Astrocyte (in vitro differentiated cells and primary cell): ENCODE results near the gene PLD6. TPM values are rescaled to one million over a fixed set of nuclear protein-coding genes. Genes with fewer than 3 reads are reported as not detected.
A peak's percentile ranks its signal among the peaks of the same experiment; 100 is the strongest.

Experiments
- DNase-seq: peaks from one replicate; pipeline ENCODE4 v3.0.0-alpha.2; 2010; ENCODE audit warnings: low read depth
- FAIRE-seq: peaks from 2 replicates; lab custom pipeline; 2011; peaks lifted over from hg19 to GRCh38; lab: Jason Lieb, UNC
- H2AFZ ChIP-seq: 2 replicates; pipeline ENCODE4 v1.6.0; 2012; ENCODE audit warnings: low read depth, low read length, inconsistent platforms
- H3K27ac ChIP-seq: 2 replicates; pipeline ENCODE4 v1.5.1; 2011; ENCODE audit warnings: low read depth, low read length, inconsistent platforms
- H3K27me3 ChIP-seq: 2 replicates; pipeline ENCODE4 v1.6.0; 2011; ENCODE audit warnings: low read length, inconsistent platforms; ENCODE audit not compliant: insufficient read depth
- H3K36me3 ChIP-seq: 2 replicates; pipeline ENCODE4 v1.5.1; 2011; ENCODE audit warnings: low read length, inconsistent platforms; ENCODE audit not compliant: insufficient read depth
- H3K4me1 ChIP-seq: 2 replicates; pipeline ENCODE4 v1.5.1; 2011; ENCODE audit warnings: low read length, inconsistent platforms; ENCODE audit not compliant: insufficient read depth
- H3K4me2 ChIP-seq: 2 replicates; pipeline ENCODE4 v1.6.0; 2012; ENCODE audit warnings: low read length, inconsistent platforms
- H3K4me3 ChIP-seq: 2 replicates; pipeline ENCODE4 v1.5.1; 2011; ENCODE audit warnings: low read depth, mild to moderate bottlenecking, low read length, inconsistent platforms; ENCODE audit not compliant: insufficient read depth
- H3K79me2 ChIP-seq: 2 replicates; pipeline ENCODE4 v1.6.0; 2012; ENCODE audit warnings: mild to moderate bottlenecking, low read length, inconsistent platforms; ENCODE audit not compliant: insufficient read depth
- H3K9ac ChIP-seq: 2 replicates; pipeline ENCODE4 v1.6.0; 2012; ENCODE audit warnings: mild to moderate bottlenecking, low read length, inconsistent platforms
- H3K9me3 ChIP-seq: 2 replicates; pipeline ENCODE4 v1.5.1; 2012; ENCODE audit warnings: low read depth, mild to moderate bottlenecking, low read length, inconsistent platforms; ENCODE audit not compliant: insufficient read depth
- H4K20me1 ChIP-seq: 2 replicates; pipeline ENCODE4 v1.6.0; 2012; ENCODE audit warnings: low read length, inconsistent platforms; ENCODE audit not compliant: insufficient read depth
- H3K27ac Mint-ChIP-seq: one replicate; pipeline ENCODE4 v1.8.0; 2021; ENCODE audit warnings: mild to moderate bottlenecking, mixed read lengths; ENCODE audit not compliant: unreplicated experiment
- H3K27me3 Mint-ChIP-seq: one replicate; pipeline ENCODE4 v1.8.0; 2021; ENCODE audit warnings: low read depth, mixed read lengths; ENCODE audit not compliant: unreplicated experiment
- H3K36me3 Mint-ChIP-seq: one replicate; pipeline ENCODE4 v1.8.0; 2021; ENCODE audit warnings: low read depth, mixed read lengths; ENCODE audit not compliant: unreplicated experiment
- H3K4me1 Mint-ChIP-seq: one replicate; pipeline ENCODE4 v1.8.0; 2021; ENCODE audit warnings: low read depth, mixed read lengths; ENCODE audit not compliant: unreplicated experiment
- H3K4me3 Mint-ChIP-seq: one replicate; pipeline ENCODE4 v1.8.0; 2021; ENCODE audit warnings: mild to moderate bottlenecking, moderate library complexity, mixed read lengths; ENCODE audit not compliant: unreplicated experiment
- H3K9me3 Mint-ChIP-seq: one replicate; pipeline ENCODE4 v1.8.0; 2021; ENCODE audit warnings: mild to moderate bottlenecking, mixed read lengths; ENCODE audit not compliant: unreplicated experiment
- EZH2 ChIP-seq: IDR thresholded peaks from 2 replicates; pipeline ENCODE4 v1.6.1; 2012; ENCODE audit warnings: mild to moderate bottlenecking, low read length, inconsistent platforms; ENCODE audit not compliant: insufficient read depth
- total RNA-seq: library from RNA; stranded (reverse); gene quantifications from 2 replicates; pipeline ENCODE4 v1.2.1, GENCODE V29; 2021
- TF ChIP-seq, protein P1 (sequence below): IDR thresholded peaks from 2 replicates; pipeline ENCODE4 v1.5.1; 2011; ENCODE audit warnings: low read depth, mild to moderate bottlenecking, inconsistent platforms, low read length, moderate library complexity; ENCODE audit not compliant: insufficient read depth

Gene PLD6
- total RNA-seq, 1 donor from 2014 or later, result 0.64 TPM

DNA sequence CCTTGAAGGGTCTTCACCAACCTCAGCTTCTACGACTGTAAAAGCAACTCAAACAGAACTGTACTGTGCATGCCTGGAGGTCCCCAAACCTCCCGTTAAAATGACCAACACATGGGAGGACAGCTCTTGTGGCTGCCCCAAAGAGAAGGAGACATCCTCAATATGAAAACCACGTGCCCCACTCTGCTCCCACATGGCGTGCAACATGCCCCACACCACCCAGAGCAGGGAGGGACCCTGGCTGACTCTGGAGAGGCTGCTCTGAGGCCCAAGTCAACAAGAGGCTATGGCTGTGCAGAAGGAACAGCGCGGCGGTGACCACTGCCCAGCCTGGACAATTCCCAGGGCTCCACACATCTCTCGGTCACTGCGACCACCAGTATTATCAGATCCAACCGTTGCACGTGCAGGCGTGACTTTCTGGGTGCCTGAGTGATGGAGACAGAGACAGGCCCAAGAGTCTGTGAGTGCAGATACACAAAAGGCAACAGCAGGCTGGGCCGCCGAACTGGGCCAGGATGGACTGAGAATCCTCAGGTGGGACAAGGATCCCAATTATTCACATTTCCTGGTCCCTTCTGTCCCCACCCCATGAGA lies 1.4 kb downstream of the PLD6 start:
- Mint-ChIP-seq H3K27me3 (peaks cover 13% of the 10 kb centered on the region), H3K27ac (no peak overlapping the region), H3K4me3 (no peak overlapping the region), H3K4me1 (no peaks in the 10 kb centered on the region), H3K36me3 (peaks cover 6% of the 10 kb centered on the region), H3K9me3 (no peaks in the 10 kb centered on the region)
- Histone ChIP-seq H3K27me3 (no peaks in the 10 kb centered on the region), H3K9ac (peak overlapping the region; percentile 76), H3K4me3 (peak overlapping the region; percentile 63), H3K4me1 (peaks cover 22% of the 10 kb centered on the region), H2AFZ (no peak overlapping the region), H3K79me2 (no peaks in the 10 kb centered on the region), H3K9me3 (no peaks in the 10 kb centered on the region), H3K36me3 (no peaks in the 10 kb centered on the region), H4K20me1 (peaks cover 11% of the 10 kb centered on the region), H3K4me2 (peak overlapping the region; percentile 93), H3K27ac (no peak overlapping the region)
- no peak for DNase-seq
- no peak for FAIRE-seq
- TF ChIP-seq EZH2, result no peak
- TF ChIP-seq, protein P1, sequence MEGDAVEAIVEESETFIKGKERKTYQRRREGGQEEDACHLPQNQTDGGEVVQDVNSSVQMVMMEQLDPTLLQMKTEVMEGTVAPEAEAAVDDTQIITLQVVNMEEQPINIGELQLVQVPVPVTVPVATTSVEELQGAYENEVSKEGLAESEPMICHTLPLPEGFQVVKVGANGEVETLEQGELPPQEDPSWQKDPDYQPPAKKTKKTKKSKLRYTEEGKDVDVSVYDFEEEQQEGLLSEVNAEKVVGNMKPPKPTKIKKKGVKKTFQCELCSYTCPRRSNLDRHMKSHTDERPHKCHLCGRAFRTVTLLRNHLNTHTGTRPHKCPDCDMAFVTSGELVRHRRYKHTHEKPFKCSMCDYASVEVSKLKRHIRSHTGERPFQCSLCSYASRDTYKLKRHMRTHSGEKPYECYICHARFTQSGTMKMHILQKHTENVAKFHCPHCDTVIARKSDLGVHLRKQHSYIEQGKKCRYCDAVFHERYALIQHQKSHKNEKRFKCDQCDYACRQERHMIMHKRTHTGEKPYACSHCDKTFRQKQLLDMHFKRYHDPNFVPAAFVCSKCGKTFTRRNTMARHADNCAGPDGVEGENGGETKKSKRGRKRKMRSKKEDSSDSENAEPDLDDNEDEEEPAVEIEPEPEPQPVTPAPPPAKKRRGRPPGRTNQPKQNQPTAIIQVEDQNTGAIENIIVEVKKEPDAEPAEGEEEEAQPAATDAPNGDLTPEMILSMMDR, result no peak

DNA sequence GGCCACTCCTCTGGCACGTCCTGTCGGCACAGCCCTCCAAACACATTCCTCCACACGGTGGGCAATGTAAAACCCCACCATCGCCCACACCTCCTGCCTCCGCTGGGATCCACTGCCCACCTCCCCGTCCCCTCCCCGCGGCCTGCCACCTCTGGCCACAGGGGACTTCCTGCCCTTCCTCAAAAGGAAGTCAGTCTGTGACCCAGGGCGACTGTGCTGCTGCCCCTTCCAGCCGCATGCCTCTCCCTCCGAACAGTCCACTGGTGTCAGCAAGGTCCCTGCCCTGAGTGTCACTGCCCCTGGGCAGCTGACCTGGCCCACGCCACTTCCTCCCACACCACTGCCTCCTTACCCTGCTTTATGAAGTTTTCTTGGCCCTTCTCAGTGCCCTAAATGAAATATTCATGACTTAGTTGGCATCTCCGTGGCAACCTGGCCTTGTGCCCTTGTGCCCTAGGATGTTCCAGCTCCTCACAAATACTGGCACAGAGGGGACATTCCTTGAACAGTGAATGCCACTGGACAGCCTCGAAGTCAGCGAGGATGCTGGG lies 2.0 kb downstream of the PLD6 start:
- Mint-ChIP-seq H3K4me1 (no peaks in the 10 kb centered on the region), H3K4me3 (no peak overlapping the region), H3K36me3 (peaks cover 6% of the 10 kb centered on the region), H3K27me3 (peaks cover 13% of the 10 kb centered on the region), H3K27ac (peak overlapping the region; percentile 62), H3K9me3 (no peaks in the 10 kb centered on the region)
- H3K4me1 ChIP-seq, result peaks cover 22% of the 10 kb centered on the region
- H3K9ac ChIP-seq, result no peak overlapping the region
- FAIRE-seq, result no peak
- no peaks in the 10 kb centered on the region for H3K9me3 ChIP-seq
- H3K27ac ChIP-seq, result no peak overlapping the region
- no peaks in the 10 kb centered on the region for H3K27me3 ChIP-seq
- no peak overlapping the region for H3K4me3 ChIP-seq
- peaks cover 11% of the 10 kb centered on the region for H4K20me1 ChIP-seq
- TF ChIP-seq, protein P1, result no peak
- no peak for TF ChIP-seq EZH2
- peak overlapping the region; percentile 93 for H3K4me2 ChIP-seq
- no peak overlapping the region for H2AFZ ChIP-seq
- no peaks in the 10 kb centered on the region for H3K36me3 ChIP-seq
- DNase-seq, result no peak
- H3K79me2 ChIP-seq, result no peaks in the 10 kb centered on the region

DNA sequence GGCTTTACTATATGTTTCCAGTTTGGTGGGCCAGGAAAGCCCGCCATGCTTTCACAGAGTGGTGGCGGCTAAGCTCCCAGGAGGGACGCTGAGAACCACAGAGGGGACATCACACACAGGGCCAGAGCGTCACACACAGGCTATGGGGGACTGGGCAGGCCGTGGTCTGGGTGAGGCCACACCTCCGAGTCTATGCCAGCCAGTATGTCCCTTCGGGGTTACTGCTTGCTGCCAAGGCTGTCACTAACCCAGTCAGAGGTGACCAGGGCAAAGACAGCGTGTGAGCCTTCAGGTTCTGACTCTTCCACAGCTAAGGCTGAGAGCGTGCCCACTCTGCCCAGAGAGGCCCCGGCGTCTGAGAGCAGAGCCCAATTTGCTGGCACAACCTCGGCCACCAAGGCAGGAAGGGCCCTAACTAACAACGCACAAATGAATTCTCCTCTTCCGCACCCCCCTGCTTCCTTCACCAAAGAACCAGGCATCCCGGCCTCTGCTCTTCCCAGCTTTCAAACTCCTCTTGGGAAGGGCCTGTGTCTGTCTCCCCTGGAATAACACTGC lies 2.9 kb downstream of the PLD6 start:
- Histone ChIP-seq H3K4me1 (peaks cover 22% of the 10 kb centered on the region), H3K79me2 (no peaks in the 10 kb centered on the region), H3K4me3 (no peak overlapping the region), H3K27ac (no peak overlapping the region), H3K27me3 (no peaks in the 10 kb centered on the region), H2AFZ (no peak overlapping the region), H3K36me3 (no peaks in the 10 kb centered on the region), H3K9ac (no peak overlapping the region), H3K4me2 (no peak overlapping the region), H3K9me3 (no peaks in the 10 kb centered on the region), H4K20me1 (peaks cover 11% of the 10 kb centered on the region)
- Mint-ChIP-seq H3K4me1 (no peaks in the 10 kb centered on the region), H3K9me3 (no peaks in the 10 kb centered on the region), H3K4me3 (no peak overlapping the region), H3K36me3 (peaks cover 6% of the 10 kb centered on the region), H3K27me3 (peaks cover 13% of the 10 kb centered on the region), H3K27ac (no peak overlapping the region)
- DNase-seq, result no peak
- no peak for FAIRE-seq
- TF ChIP-seq EZH2, result no peak
- TF ChIP-seq, protein P1, result no peak
